HFF-Myc (cell line): ENCODE data around the gene THAP11.

Experiments
- DNase-seq: peaks from one replicate; pipeline ENCODE4 v3.0.0-alpha.2; 2011; ENCODE audit warnings: low read depth; ENCODE audit errors: extremely low read depth
- H3K4me3 ChIP-seq: replicated peaks from 2 replicates; pipeline ENCODE4 v1.5.1; 2011; ENCODE audit warnings: low read depth, mild to moderate bottlenecking, control low read depth, low read length
- CTCF ChIP-seq: IDR thresholded peaks from 2 replicates; pipeline ENCODE4 v1.5.1; 2012; ENCODE audit warnings: mild to moderate bottlenecking, low read depth, low read length, control low read depth; ENCODE audit errors: missing control alignments

Gene THAP11

DNA sequence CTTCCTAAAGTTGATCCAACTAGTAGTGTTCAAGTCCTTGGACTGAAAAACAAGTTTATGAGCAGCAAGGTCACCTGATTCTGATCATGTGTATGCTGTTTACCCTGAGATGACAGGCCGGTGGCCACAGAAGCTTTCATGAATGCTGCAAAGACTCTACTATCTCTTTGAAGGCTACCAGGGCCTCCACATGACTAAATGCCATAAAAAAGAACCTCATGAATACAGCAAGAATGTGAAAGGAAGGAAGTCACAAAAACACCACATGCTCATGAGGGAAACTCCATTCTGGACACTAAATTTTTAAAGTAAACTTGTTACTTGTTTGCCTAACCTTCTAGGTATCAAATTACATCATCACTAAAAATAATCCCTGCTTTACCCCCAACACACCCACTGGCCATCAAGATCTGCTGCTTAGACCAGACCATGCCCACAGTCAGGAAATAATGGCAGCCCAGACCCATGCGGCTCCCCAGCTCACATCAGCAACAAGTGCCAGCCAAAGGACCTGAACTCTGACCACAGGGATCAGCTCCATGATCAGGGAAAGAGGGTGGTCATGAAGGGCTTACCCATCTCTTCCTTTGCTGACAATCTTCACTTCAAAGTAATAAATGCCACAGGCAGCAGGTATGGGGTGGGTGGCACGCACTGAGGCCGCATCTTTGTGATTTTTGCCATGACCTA is 37.1 kb upstream of the THAP11 start:
- no peak for TF ChIP-seq CTCF
- peak overlapping the region; percentile 96 for H3K4me3 ChIP-seq
- DNase-seq: peak; percentile 11

GRCh38 chr16:67805718-67806427 is 36.2 kb upstream of the THAP11 start:
- TF ChIP-seq CTCF: no peak
- DNase-seq: no peak

DNA sequence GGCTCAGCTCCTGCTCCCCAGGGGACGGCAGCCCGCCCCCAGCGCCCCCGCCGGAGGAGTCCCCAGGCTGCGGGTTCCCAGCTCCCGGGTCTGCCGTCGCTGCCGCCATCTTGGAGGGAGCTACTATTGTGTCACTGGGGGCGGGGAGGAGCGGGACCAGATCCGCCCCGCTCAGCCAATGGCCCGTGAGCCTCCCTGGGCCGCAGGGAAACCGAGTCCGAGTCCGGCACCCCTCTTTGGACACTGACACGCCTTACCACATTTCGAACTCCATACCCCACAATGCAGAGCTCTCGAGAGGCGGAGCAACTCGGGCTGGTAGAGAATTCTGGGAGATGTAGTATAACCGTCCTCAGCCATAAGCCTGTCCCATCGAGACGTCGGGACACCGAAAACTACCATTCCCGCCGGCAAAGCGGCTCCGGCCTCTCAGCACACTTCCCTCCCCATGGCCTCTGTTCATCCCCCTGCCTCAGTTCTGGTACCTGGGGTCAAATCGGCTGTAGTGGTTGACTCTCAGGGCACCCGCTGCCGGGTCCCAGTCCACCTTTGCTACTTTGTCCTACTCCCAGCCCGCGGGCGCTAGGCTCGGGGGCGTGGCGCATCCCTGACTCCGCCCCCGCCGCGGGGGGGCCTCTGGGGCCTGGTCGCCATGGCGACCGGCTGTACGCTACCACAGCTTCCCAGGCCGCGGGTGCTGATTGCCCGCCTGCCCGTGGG is 35.5 kb upstream of the THAP11 start, which contains the start of the genes RANBP10 and TSNAXIP1:
TSS of gene RANBP10 (minus strand) at position 133 of the 720 bp plus-strand sequence. CDS start at position 109, 24 bp downstream.
TSS of gene TSNAXIP1 (plus strand) at position 462 of the 720 bp plus-strand sequence. CDS start 261 bp downstream, outside the sequence.
- H3K4me3 ChIP-seq: peak within 1 kb of the TSS; percentile 96
- peak; percentile 99 for DNase-seq
- TF ChIP-seq CTCF: no peak

More at GRCh38 chr16:67805718-67806427, 36.2 kb upstream of the THAP11 start:
- H3K4me3 ChIP-seq: peak overlapping the region; percentile 96

- TF ChIP-seq CTCF: no peak
- no peak for DNase-seq
- H3K4me3 ChIP-seq: peak overlapping the region; percentile 96
Observed at GRCh38 chr16:67807148-67807682, 34.9 kb upstream of the THAP11 start.

DNA sequence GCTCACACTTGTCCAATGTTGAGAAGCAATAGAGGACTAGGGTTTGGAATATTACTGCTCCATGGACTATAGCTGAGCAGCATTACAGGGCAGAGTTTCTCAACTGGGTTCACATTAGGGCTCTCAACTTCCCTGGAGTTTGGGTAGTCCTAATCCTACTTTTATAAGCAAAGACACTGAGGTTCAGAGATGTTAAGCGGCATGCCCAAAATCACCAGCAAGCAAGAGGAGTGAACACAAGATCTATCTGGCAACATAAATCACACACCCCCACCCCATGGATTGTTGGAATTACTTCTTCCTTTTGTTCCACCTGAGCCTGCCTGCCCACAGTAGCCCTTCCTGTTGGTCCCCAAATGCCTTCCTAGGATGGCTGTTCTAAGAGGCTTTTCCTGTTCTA is 30.2 kb upstream of the THAP11 start:
- no peak for DNase-seq
- no peak overlapping the region for H3K4me3 ChIP-seq

More for the DNA sequence above, 30.2 kb upstream of the THAP11 start:
- no peak for TF ChIP-seq CTCF
